GM21528 (cell line): ENCODE data around the gene SLC25A45.

Source experiments
- ATAC-seq: cut with Tn5 transposase; IDR thresholded peaks from one replicate; pipeline ENCODE4 v1.9.1; 2021; ENCODE audit warnings: mild to moderate bottlenecking, moderate library complexity; ENCODE audit not compliant: unreplicated experiment, low FRiP score

The SLC25A45 gene

DNA sequence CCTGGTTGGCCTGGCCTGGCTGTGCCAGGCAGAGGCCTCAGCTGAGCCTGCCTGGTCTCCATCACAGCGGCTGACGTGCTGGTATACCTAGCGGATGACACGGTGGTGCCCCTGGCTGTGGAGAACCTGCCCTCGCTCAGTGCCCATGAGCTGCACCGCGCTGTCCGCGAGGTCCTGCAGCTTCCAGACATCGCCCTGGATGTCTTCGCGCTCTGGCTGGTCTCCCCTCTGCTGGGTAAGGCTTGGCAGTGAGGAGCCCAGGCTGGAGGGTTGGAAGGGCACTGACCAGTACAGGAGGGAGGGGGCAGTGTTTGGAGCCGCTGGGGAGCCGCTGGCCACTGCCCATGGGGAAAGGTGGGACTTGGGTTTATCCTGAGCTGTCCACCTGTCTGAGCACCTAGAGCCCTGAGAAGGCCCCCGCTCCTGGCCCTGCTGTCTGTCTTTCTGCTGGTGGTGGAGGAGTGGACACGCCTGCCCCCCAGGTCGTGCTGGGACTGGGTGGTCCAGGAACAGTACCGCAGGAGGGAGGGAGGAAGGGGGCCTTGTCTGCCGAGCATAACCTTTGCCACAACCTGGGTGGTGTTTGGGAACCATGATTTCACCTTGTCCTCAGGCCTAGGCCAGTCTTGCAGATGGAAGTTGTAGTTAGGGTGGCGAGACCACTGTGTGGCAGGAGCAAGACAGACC lies 7.0 kb upstream of the SLC25A45 start:
- ATAC-seq = no peak

DNA sequence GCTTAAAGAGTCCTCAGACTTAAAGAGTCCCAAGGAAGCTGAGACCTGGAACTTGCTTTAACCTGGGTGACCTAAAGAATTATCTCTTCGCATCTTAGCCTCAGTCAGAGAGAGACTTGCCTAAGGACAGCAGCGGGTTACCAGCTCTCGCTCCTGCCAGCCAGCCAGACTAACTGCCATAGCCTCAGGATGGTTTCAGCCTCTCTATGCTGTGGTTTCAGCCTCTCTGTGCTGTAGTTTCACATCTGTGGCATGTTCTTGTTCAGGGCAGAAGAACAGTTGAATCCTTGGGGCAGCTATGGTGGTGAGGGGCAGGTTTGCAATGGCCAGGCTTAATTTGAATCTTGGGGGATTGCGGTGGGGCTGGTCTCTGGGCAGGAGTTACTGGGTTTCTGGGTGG lies 6.3 kb upstream of the SLC25A45 start:
- no peak for ATAC-seq

DNA sequence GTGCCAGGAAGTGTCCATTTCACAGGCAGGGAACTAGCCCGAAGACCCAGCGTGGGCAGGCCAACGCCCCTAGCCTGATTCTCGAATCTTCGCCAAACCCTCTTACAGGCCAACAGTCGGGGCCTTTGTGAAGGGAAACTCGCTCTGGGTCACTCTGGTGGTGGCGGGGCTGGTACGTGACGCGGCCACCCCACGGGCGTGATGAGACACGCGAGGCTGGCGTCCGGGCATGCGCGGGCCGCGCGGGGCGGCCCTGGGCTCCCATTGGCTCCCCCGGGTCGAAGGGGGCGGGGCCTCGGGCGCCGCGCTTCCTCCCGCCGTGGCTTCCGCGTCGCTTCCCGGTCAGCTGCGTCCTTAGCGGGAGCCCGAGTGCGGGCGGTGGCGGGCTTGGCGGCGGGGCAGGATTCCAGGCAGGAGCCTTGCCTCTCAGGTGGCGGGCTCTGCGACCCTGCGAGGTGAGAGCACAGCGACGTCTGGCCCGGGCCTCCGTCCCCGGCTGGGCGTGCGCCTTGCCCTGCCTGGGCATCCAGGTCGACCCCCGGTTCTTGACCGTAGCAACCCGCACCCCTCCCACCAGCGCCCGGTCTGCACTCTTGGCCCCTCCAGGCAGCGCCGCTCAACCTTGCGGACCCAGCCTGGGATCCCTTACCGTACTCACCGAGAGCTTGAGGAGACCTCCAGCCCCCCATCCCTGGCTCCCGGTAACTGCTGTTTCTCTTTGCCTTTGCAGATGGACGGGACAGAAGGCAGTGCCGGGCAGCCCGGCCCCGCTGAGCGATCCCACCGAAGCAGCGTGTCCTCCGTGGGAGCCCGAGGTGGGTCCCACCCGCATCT lies 4.1 kb upstream of the SLC25A45 start, which contains the start of gene FRMD8:
Gene FRMD8 (plus strand): TSS at position 331 of the 834 bp plus-strand sequence. CDS start 400 bp downstream, at position 731.
- ATAC-seq = no peak

DNA sequence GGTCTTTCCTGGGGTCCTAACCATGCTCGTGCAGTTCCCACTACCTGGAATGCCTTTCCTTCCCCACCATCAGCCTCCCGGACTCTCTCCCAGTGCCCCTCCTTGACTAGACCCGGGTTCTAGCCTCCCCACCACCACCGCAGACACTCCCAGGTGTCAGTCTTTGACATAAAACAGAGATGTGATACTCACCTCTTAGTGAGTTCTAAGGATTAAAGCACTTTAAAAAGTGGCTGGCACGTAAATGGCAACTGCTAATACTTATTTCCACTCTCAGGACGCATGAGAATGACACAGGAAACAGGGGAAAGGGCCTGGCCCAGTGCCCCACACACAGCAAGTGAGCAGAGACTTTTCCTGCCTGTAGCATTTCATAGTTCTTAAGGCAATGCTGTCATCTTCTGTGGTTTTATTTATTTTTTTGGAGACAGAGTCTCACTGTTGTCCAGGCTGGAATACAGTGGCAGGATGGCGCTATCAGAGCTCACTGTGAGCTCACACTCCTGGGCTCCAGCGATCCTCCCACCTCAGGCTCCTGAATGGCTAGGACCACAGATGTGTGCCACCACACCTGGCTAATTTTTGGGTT lies 1.9 kb upstream of the SLC25A45 start:
- ATAC-seq = no peak

DNA sequence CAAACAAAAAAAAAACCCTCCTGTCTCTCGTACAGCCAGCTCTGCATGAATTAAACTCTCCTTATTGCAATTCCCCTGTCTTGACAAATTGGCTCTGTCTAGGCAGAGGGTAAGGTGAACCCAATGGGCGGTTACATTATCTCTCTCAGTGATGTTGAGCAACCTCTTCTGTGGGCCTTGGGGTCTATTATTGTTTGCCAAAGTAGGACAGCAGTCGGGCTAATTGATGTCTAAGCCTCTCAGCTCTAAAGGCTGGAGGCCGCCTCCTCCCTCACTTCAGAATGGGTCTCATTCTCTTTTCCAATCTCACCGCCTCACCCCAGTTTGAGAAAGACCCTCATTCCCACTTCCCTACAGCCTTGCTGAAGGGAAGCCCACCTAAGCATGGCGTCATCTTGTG lies 1.3 kb upstream of the SLC25A45 start:
- ATAC-seq = no peak

DNA sequence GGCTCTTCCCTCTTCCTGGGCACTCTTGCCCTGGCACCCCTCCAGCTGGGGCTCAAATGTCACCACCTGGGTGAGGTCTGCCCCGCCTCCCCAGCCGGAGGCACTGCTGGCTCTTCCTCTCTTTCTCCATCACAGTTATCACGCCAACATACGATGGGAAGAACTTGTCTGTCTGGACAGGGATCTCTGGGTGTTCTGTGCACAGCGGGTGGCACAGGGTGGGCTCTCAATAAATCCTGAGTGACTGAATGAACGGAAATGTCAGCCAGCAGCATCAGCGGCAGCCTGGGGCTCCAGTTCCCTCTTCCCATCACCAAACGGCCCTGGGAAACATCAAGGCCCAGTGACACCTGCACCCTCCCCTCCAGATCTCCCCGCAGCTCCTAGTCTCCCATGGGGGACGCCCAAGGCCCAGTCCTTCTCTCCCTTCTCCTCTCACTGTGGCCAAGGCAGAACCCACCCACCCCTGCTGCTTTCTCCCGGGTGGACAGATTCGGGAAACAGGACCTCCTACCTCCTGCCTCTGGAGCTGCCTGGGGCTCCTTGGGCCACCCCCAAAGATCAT lies 440 bp upstream of the SLC25A45 start:
- no peak for ATAC-seq

DNA sequence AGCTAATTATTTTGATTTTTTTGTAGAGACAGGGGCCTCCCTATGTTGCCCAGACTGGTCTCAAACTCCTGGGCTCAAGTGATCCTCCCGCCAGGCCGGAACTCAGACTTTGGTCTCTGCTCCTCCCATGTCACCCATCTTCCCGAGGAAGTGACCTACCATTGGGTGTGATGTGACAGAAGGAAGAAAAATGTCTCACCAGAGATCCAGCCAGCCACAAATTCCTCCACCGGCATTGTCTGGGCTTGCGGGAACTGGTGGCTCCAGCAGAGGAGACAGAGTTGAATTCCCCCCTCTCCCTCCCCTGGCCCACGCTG lies 772 bp downstream of the SLC25A45 start:
- ATAC-seq = peak; percentile 16

DNA sequence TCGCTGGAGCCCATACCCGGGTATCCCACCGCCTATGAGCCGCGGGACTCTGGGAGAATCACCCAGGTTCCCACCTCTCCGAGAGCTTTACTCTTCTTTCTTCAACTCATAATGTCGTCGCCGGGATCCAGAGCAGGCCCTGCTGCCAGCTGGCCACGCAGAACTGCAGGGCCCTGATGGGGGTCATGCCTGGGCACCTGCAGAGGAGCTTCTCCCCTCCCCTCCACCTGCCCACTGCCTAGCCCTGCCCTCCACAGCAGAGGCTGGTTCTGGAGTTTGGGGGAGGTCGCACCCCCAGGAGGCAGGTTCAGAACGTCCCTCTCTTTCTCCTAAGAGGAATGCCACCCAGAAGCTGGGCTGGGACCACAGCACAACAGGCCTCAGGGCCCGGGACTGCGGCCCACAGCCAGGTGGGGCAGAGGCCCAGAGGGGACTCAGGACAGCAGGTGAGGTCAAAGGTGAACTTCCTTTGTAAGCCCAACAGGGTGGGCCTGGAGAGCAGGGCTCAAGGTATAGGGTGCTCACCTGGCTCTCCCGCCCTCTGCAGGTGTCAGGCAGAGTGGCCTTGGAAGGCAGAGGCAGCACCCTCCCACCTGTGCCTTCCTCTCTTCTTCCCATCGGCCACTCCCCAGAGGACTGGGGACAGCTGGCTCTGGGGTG lies 1.9 kb downstream of the SLC25A45 start:
- no peak for ATAC-seq

DNA sequence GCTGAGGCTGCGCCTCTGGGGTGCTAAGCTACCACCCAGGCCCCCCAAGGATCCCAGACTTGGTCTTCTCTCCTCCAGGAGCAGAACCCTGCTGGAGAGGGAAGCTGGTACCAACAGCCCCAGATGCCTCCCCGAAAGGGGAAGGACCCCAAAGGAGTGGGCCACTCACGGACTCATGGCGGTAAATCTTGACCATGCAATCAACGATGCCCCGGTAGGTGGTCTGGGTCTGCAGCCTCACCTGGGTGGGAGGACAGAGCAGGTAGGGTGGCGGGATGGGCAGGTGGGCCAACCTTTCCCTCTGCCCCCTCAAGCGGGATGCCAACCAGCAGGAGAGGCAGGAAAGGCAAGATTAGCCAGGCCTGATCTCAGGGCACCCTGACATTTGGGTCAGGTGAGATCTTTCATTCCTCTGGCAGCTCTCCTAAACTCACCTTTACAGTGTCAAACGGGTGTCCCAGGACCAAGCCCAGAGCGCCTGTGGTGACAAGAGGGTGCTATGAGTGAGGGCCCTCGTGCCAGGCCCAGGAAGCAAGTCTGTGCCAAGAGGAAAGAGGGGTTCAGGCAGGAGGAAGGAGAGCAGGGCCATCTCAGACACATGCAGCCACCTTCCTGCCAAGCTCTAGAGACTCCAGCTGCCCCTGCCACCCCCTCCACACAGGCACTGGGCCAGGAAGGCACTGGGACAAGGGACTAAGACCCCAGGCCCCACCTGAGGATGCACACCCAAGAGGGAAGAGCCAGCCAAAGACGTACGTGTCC lies 2.6 kb downstream of the SLC25A45 start:
- no peak for ATAC-seq

DNA sequence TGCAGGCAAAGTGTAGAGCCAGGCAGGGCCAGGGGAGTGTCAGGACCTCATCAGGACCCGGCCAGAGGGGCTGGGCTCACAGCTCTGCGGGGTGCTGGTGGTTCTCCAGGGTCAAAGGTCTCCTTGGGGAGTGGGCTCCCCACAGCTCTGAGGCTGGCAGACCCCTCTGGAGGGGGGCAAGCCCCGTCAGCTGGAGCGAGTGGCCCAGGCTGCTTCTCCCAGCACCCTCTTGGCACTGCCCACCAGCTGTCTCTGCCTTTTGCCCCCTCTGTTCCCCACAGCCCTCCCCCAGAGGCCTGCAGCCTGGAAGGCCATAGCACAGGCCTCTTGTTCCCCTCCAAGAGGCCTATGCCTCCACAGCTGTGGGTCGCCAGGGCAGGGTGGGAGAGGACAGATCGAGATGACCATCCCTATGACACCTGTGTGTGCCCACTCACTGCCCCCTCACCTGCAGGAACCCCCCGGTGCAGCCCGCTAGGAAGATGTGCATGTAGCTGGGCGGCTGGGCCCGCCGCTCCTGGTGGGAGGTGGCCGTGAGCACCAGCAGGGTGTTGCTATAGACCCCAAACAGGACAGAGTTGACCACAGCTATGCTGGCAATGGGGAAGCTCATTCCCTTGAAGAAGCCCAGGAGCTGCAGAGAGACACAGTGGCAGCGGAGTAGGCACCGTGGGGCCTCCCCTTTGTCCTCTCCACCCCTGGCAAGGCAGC lies 3.4 kb downstream of the SLC25A45 start:
- no peak for ATAC-seq

DNA sequence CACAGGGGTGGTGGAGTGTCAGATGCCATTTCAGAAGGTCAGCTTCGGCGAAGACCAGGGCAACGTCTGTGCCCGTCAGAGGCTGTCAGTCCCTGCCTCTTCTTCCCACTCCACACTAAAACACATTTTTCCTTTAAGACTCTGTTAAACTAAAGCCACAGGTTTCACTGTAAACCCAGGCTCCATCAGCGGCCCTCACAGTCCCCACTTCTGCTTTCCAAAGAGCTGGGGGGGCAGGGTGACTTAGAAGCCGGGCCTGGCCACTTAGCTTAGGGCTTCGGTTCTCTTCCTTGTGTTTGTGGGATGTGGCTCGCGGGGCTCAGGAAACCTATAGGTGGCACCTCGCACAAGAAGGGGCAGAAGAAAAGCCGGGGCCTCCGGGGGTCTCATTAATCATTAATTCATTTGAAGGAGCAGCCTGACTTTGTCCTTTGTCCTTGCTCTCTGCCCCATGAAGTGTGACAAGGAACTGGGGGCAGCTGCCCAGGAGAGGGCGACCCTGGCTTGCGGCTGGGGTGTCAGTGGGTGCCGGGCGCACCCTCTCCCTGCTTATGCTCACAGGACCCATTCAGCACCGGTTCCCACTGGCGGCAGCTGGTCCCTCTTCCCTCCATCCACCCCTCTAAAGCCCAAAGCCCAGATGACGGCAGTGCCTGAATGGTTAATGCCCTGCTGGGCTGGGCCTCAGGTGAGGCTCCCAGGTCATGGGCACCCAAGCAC lies 4.1 kb downstream of the SLC25A45 start:
- no peak for ATAC-seq

DNA sequence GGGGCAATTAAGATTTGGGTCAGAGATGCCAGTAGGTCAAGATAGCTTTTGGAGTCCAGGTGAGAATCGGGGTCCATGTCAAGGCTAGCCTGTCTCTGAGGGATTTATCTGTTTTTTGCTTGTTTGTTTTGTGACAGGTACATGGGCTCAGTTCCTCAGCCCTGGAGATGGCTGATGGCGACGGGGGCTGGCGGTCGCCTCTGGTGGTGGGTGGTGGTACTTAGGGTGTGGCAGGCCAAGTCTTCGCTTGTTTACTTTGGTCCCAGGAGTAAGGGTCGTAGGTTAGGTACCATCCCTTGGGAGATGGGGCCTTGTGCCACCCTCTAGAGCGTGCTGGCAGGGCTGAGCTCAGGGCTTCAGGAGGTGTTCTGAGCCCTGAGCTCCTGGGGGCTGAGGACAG lies 4.7 kb downstream of the SLC25A45 start:
- ATAC-seq = no peak

DNA sequence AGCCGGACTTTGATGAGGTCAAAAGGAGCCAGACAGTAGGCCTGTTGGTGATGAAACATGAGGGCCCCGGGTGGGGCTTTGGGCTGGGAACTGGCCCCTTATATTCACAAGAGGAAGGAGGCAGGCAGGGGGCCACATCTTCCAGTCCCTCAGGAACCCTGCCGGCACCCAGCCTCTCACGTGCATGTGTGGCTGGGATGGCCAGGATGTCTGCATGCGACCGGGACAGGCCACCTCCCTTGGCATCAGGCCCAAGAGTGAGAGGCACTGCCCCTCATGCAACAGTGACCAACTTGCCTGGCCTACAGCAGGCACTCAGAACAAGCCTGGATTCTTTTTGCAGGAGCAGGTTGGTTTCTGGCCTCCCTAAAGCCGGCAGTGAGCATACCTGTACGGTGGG lies 5.4 kb downstream of the SLC25A45 start:
- ATAC-seq = no peak

DNA sequence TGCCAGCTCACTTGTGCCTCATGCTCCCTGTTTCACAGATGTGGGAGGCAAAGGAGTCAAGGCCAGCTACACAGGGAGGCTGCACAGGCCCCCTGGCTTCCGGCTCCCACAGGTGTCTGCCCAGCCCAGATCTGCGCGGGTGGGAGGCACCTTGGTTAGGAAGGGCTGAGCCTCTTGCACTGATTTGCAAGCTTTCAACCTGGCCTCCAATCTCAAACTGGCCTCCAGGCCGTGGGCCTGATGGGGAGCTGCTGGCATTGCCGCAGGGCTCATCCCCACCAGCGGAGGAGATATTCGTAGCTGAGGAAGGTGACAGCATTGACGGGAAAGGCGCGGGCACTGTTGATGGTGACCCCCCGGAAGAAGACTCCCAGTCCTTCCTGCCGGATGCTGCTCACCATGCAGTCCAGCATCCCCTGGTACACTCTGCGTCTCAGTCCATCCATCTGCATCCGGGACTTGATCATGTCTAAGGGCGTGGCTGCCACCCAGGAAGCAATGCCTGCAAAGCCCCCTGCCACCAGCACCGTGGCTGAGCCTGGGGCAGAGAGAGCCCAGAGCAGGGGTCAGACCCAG lies 6.2 kb downstream of the SLC25A45 start:
- no peak for ATAC-seq

DNA sequence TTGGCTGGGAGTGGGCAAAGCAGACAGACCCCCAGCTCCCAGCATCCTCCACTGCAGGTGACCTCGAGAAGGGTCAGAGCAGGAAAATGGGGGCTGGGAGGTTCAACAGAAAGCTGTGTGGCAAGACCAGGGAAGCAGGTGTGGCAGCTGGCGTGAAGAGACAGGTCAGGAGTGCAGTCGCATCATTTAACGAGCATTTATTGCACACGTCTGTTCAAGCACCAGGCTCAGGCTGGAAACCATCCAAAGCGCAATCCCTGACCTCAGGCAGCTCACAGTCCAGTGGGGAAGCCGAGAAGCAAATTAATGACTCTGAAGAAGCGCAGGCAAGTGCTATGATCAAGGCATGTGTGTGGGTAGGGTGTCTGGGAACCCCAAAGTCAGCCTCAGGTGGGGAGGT lies 7.4 kb downstream of the SLC25A45 start:
- ATAC-seq = no peak

DNA sequence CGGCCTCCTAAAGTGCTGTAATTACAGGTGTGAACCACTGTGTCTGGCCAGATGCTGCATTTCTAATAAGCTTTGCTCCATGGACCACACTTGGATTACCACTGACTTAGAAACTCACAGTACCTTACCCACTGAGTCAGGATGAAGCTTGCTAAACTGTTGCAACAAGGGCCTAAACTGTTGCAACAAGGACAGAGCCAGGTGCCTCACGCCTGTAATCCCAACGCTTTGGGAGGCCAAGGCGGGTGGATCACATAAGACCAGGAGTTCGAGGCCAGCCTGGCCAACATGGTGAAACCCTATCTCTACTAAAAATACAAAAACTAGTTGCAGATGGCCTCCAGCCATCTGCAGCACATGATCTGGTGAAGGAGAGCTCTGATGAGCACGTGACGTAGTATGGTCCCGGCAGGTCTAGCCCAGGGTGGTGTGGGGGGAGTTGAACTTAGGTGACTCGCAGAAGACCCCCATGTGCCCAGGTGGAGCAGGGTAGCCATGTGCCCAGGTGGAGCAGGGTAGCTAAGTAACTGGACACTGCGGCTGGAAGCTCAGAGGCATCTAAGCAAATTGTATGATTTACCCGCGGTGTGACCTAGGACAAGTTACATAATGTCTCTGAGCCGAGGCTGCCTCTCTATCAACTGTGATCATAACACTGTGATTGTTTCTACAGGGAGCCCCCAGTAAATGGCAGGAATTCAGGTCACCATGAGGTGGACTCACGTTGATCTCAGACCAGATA lies 8.4 kb downstream of the SLC25A45 start:
- no peak for ATAC-seq

DNA sequence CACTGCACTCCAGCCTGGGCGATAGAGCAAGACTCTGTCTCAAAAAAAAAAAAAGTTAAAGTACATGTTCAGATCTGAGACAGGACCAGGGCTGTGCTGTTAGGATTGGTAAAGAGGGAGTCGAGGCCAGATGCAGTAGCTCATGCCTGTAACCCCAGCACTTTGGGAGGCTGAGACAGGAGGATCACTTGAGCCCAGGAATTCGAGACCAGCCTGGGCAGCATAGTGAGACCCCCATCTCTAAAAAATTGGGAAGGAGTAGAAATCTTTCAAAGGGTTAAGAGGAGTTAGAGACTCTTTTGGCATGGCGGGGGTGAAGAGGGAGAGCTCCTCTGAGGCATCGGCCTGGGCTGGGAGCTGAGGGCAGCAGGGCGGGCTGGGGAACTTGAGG lies 11.8 kb downstream of the SLC25A45 start:
- ATAC-seq = no peak

DNA sequence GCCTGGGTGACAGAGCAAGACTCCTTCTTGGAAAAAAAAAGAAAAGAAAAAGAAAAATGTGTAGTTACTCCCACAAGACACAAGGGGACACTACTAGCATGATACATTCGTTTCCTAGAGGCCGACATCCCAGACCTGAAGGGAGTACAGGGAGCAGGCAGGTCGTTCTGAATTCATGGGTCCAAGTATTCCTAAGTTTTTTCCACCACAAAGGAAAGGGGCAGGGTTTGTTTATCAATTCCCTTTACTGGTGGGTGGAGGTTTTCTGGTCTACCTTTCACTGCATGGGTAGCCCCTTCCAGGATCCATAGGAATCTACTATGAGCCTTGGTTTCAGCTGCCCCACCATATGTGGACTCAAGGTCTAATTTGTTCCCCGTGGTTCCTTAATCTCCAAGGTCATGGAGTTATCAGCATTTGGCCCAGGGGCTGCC lies 16.1 kb downstream of the SLC25A45 start:
- no peak for ATAC-seq
